Skeletal muscle tissue (tissue), 5 donors: ENCODE measurements around the gene FXR2. TPM values are rescaled to one million over a fixed set of nuclear protein-coding genes. Genes with fewer than 3 reads are reported as not detected.
A peak's percentile ranks its signal among the peaks of the same experiment; 100 is the strongest.

Experiments
- H3K27ac ChIP-seq: one replicate; pipeline ENCODE4 v1.7.0; 2013; ENCODE audit warnings: mild to moderate bottlenecking, low read depth, low read length, inconsistent platforms
- H3K27me3 ChIP-seq, 3 donors: one replicate each; pipeline ENCODE4 v1.7.0; 2013; ENCODE audit warnings: low read length in 3 of 3; ENCODE audit not compliant: control insufficient read depth in 3 of 3, insufficient read depth in 3 of 3
- H3K36me3 ChIP-seq, 3 donors: one replicate each; pipeline ENCODE4 v1.7.0; 2013; ENCODE audit warnings: low read length in 3 of 3; ENCODE audit not compliant: control insufficient read depth in 3 of 3, insufficient read depth in 3 of 3
- H3K4me1 ChIP-seq, 3 donors: one replicate each; pipeline ENCODE4 v1.7.0; 2013; ENCODE audit warnings: low read length in 3 of 3, mild to moderate bottlenecking in 3 of 3; ENCODE audit not compliant: control insufficient read depth in 3 of 3, insufficient read depth in 3 of 3
- H3K4me3 ChIP-seq, 3 donors: one replicate each; pipeline ENCODE4 v1.7.0; 2013; ENCODE audit warnings: low read length in 3 of 3
- H3K9ac ChIP-seq, 3 donors: one replicate each; pipeline ENCODE4 v1.7.0; 2013; ENCODE audit warnings: low read length in 3 of 3, mild to moderate bottlenecking in 3 of 3, moderate library complexity in 2 of 3, low read depth in 1 of 3
- H3K9me3 ChIP-seq, 3 donors: one replicate each; pipeline ENCODE4 v1.7.0; 2013; ENCODE audit warnings: low read length in 3 of 3; ENCODE audit not compliant: control insufficient read depth in 3 of 3
- small RNA-seq: library from RNA; depleted of rRNA; stranded (forward); fragments of <200 nt; gene quantifications from one replicate; pipeline ENCODE3, GENCODE V24; 2014
- total RNA-seq: library from RNA; depleted of rRNA; stranded (reverse); fragments of >200 nt; gene quantifications from one replicate; pipeline ENCODE4 v1.2.3, GENCODE V29; 2014
- donor health status: Osteomylitis.

Gene FXR2
- total RNA-seq, 1 donor from 2014 or later = 42.3 TPM

DNA sequence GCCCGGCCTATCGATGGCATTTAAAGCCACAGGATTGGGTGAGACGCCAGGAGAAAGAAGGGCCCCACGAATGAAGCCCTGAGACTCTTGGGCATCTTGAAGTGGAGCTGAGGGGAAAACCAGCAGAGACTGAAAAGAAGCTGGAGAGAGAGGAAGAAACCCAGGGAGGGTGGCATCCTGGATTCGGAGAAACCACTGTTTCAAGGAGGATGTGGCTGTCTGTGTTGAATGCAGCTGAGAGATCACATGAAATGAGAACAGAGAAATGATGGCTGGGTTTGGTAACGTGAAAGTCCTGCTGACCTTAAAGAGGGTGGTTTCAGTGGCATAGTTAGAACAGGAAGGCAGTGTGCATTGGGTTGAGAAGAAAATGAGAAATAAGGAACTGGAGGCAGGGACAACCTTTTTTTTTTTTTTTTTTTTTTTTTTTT lies 62.1 kb downstream of the FXR2 start:
- Histone ChIP-seq H3K4me3 (no peak overlapping the region), H3K4me1 (peaks cover 18 to 23% (median 22%) of the 10 kb centered on the region in 3 donors)

GRCh38 chr17:7551396-7551795 lies 63.3 kb downstream of the FXR2 start:
- Histone ChIP-seq H3K9me3 (no peaks in the 10 kb centered on the region), H3K4me1 (peaks cover 14 to 20% (median 16%) of the 10 kb centered on the region in 3 donors), H3K27ac (no peak overlapping the region)

More for the DNA sequence above, 62.1 kb downstream of the FXR2 start:
- peaks cover 0 to 3% (median 0%) of the 10 kb centered on the region in 3 donors for H3K27me3 ChIP-seq
- no peak overlapping the region for H3K9ac ChIP-seq
- H3K27ac ChIP-seq = no peak overlapping the region
- no peaks in the 10 kb centered on the region for H3K9me3 ChIP-seq
- H3K36me3 ChIP-seq = peaks cover 0 to 14% (median 2%) of the 10 kb centered on the region in 3 donors

GRCh38 chr17:7550344-7550743 lies 64.4 kb downstream of the FXR2 start:
- peaks cover 0 to 3% (median 0%) of the 10 kb centered on the region in 3 donors for H3K27me3 ChIP-seq
- H3K4me1 ChIP-seq = peaks cover 14 to 20% (median 16%) of the 10 kb centered on the region in 3 donors
- peaks cover 0 to 14% (median 2%) of the 10 kb centered on the region in 3 donors for H3K36me3 ChIP-seq
- H3K27ac ChIP-seq = peak overlapping the region; percentile 58
- peak overlapping the region in 1 of 3 donors; percentile 68 for H3K4me3 ChIP-seq
- no peaks in the 10 kb centered on the region for H3K9me3 ChIP-seq
- peak overlapping the region in 1 of 3 donors; percentile 3 for H3K9ac ChIP-seq

More at GRCh38 chr17:7551396-7551795, 63.3 kb downstream of the FXR2 start:
- H3K36me3 ChIP-seq = peaks cover 0 to 14% (median 2%) of the 10 kb centered on the region in 3 donors
- peaks cover 0 to 3% (median 0%) of the 10 kb centered on the region in 3 donors for H3K27me3 ChIP-seq
- no peak overlapping the region for H3K9ac ChIP-seq
- H3K4me3 ChIP-seq = no peak overlapping the region

DNA sequence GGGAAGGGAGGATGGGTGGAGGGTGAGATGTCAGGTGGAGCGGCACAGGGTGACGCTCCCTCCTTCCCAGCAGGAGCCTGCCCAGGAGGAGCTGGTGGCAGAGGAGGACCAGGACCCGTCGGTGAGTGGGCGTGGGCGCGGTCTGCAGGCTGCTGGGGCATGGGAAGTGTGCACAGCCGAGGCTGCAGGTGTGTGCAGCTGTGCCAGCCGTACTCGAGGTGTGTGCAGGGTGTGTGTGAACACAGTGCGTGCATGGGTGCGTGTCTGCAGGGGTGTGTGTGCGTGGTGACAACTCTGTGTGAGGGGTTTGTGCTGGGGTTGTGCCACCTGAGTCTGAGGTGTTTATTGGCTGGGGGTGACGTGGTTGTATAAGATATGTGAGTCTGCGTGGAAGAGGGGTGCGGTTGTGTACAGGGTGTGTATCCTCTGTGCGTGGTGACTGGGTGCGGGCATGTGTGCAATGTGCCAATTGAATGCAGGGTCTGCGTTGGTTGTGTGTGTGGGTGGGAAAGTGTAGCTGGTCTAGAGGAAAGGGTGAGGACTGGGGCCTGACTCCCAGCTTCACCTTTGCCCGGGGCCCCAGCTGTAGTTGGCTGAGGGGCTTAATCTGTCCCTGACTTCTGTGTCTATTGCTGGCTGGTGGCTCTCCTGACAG lies 65.2 kb downstream of the FXR2 start:
- Histone ChIP-seq H3K9me3 (no peaks in the 10 kb centered on the region), H3K9ac (peak overlapping the region; percentile 82 to 87 (median 83)), H3K27me3 (peaks cover 0 to 3% (median 0%) of the 10 kb centered on the region in 3 donors), H3K4me3 (peak overlapping the region; percentile 68 to 91 (median 84)), H3K27ac (peak overlapping the region; percentile 58), H3K36me3 (peaks cover 0 to 14% (median 2%) of the 10 kb centered on the region in 3 donors), H3K4me1 (peaks cover 14 to 20% (median 16%) of the 10 kb centered on the region in 3 donors)

DNA sequence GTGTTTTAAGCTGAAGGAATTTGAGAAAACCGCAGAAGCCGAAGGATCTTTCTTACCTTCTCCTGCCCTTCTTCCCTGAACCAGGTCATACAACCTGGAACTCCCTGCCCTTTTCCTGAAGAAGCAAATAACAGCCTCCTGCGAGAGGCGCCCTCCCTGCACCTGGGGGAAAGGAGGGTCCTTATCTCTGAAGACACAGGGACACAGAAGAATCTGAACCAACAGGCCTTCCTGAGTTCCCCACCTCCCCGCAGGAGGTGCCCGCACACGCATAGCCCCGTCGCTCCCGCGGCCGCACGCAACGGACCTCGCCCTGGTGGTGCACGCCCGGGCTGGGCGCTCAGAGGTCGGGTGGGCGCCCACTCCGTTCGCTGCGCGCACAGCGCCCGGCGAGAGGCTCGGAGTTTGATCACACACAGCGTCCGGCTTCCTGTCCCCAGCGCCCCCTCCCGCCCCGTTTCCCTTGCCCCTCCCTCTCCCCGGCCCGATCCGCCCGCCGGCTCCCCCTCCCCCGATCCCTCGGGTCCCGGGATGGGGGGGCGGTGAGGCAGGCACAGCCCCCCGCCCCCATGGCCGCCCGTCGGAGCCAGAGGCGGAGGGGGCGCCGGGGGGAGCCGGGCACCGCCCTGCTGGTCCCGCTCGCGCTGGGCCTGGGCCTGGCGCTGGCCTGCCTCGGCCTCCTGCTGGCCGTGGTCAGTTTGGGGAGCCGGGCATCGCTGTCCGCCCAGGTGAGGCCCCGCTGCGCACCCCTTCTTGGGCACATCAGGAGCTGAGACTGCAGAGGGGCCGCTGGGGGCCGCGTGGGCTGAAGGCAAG lies 65.9 kb downstream of the FXR2 start, which contains the start of gene TNFSF12:
TNFSF12 (plus strand) TSS at position 474 of the 816 bp plus-strand sequence; CDS start at position 570, 96 bp downstream.
- peak within 1 kb of the TSS; percentile 58 for H3K27ac ChIP-seq
- H3K9me3 ChIP-seq = no peaks in the 10 kb centered on the region
- H3K4me3 ChIP-seq = peak within 1 kb of the TSS; percentile 84 to 91 (median 87)
- H3K4me1 ChIP-seq = peaks cover 14 to 20% (median 16%) of the 10 kb centered on the region in 3 donors
- H3K36me3 ChIP-seq = peaks cover 0 to 12% (median 2%) of the 10 kb centered on the region in 3 donors
- H3K9ac ChIP-seq = peak within 1 kb of the TSS; percentile 82 to 87 (median 84)
- H3K27me3 ChIP-seq = peaks cover 0 to 3% (median 0%) of the 10 kb centered on the region in 3 donors

DNA sequence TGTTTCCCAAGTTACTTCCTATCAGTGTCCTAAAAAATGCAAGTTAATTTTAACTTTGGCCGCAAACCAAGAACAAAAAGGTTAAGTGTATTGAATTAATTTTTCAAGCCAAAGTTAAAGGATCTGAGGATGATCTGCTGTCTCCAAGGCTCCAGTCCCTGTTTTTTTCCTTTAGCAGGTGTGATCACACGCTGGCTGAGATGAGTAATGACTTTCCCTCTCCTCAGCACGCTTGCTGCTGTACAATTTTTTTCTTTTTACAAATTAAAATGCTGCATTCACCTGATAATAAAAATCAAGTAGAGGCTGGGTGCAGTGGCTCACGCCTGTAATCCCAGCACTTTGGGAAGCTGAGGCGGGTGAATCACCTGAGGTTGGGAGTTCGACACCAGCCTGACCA lies 69.8 kb downstream of the FXR2 start:
- peaks cover 0 to 3% (median 3%) of the 10 kb centered on the region in 3 donors for H3K27me3 ChIP-seq
- no peak overlapping the region for H3K4me3 ChIP-seq
- H3K36me3 ChIP-seq = no peaks in the 10 kb centered on the region
- H3K9me3 ChIP-seq = no peaks in the 10 kb centered on the region
- H3K4me1 ChIP-seq = peaks cover 12 to 17% (median 14%) of the 10 kb centered on the region in 3 donors
- no peak overlapping the region for H3K9ac ChIP-seq
- no peak overlapping the region for H3K27ac ChIP-seq

Small RNAs within 50 kb of the gene (small RNA-seq; reads per million reads assigned to genes)
- not detected for gene CD68
- not detected for gene SNORA48
- not detected for gene SNORD10

Other genes with a start within 250 kb of the FXR2 start
- not detected for gene TNK1, start 233.8 kb downstream of the FXR2 start, total RNA-seq
- 10.4 TPM for gene PLSCR3, start 220.4 kb downstream of the FXR2 start, total RNA-seq
- gene TMEM256, start 210.8 kb downstream of the FXR2 start, total RNA-seq = 149 TPM
- 3.1 TPM for gene NLGN2, start 207.1 kb downstream of the FXR2 start, total RNA-seq
- not detected for gene SPEM1, start 194.6 kb downstream of the FXR2 start, total RNA-seq
- not detected for gene SPEM2, start 189.3 kb downstream of the FXR2 start, total RNA-seq
- gene SPEM3, start 186.0 kb downstream of the FXR2 start, total RNA-seq = not detected
- gene TMEM102, start 179.5 kb downstream of the FXR2 start, total RNA-seq = 0.52 TPM
- 1.0 TPM for gene FGF11, start 175.4 kb downstream of the FXR2 start, total RNA-seq
- gene CHRNB1, start 169.8 kb downstream of the FXR2 start, total RNA-seq = 31.3 TPM
- gene ZBTB4, start 135.3 kb downstream of the FXR2 start, total RNA-seq = 10.4 TPM
- not detected for gene SLC35G6, start 133.5 kb downstream of the FXR2 start, total RNA-seq
- 91.3 TPM for gene POLR2A, start 130.5 kb downstream of the FXR2 start, total RNA-seq
- 4.7 TPM for gene TNFSF12, start 65.8 kb downstream of the FXR2 start, total RNA-seq
- gene TNFSF13, start 56.1 kb downstream of the FXR2 start, total RNA-seq = 2.1 TPM
- gene SENP3, start 53.0 kb downstream of the FXR2 start, total RNA-seq = 31.3 TPM
- gene CD68, start 35.3 kb downstream of the FXR2 start, total RNA-seq = 4.2 TPM
- gene MPDU1, start 31.0 kb downstream of the FXR2 start, total RNA-seq = 26.1 TPM
- gene SOX15, start 24.8 kb downstream of the FXR2 start, total RNA-seq = not detected
- gene SAT2, start 12.9 kb upstream of the FXR2 start, total RNA-seq = 41.2 TPM
- not detected for gene SHBG, start 15.2 kb upstream of the FXR2 start, total RNA-seq
- 1.6 TPM for gene ATP1B2, start 36.0 kb upstream of the FXR2 start, total RNA-seq
- 13.6 TPM for gene TP53, start 72.6 kb upstream of the FXR2 start, total RNA-seq
- 7.3 TPM for gene WRAP53, start 73.6 kb upstream of the FXR2 start, total RNA-seq
- gene EFNB3, start 90.3 kb upstream of the FXR2 start, total RNA-seq = 1.0 TPM
- gene DNAH2, start 102.8 kb upstream of the FXR2 start, total RNA-seq = 0.52 TPM
- gene KDM6B, start 219.3 kb upstream of the FXR2 start, total RNA-seq = 2.6 TPM
- 7.3 TPM for gene TMEM88, start 240.2 kb upstream of the FXR2 start, total RNA-seq
- 50.1 TPM for gene NAA38, start 242.7 kb upstream of the FXR2 start, total RNA-seq
- gene CYB5D1, start 243.1 kb upstream of the FXR2 start, total RNA-seq = 3.7 TPM